Astrocyte (in vitro differentiated cells and primary cell): ENCODE results near the gene FADS6. TPM values are rescaled to one million over a fixed set of nuclear protein-coding genes. Genes with fewer than 3 reads are reported as not detected.

Experiments
- DNase-seq: peaks from one replicate; pipeline ENCODE4 v3.0.0-alpha.2; 2010; ENCODE audit warnings: low read depth
- FAIRE-seq: peaks from 2 replicates; lab custom pipeline; 2011; peaks lifted over from hg19 to GRCh38; lab: Jason Lieb, UNC
- H2AFZ ChIP-seq: 2 replicates; pipeline ENCODE4 v1.6.0; 2012; ENCODE audit warnings: low read depth, low read length, inconsistent platforms
- H3K27ac ChIP-seq: 2 replicates; pipeline ENCODE4 v1.5.1; 2011; ENCODE audit warnings: low read depth, low read length, inconsistent platforms
- H3K27me3 ChIP-seq: 2 replicates; pipeline ENCODE4 v1.6.0; 2011; ENCODE audit warnings: low read length, inconsistent platforms; ENCODE audit not compliant: insufficient read depth
- H3K36me3 ChIP-seq: 2 replicates; pipeline ENCODE4 v1.5.1; 2011; ENCODE audit warnings: low read length, inconsistent platforms; ENCODE audit not compliant: insufficient read depth
- H3K4me1 ChIP-seq: 2 replicates; pipeline ENCODE4 v1.5.1; 2011; ENCODE audit warnings: low read length, inconsistent platforms; ENCODE audit not compliant: insufficient read depth
- H3K4me2 ChIP-seq: 2 replicates; pipeline ENCODE4 v1.6.0; 2012; ENCODE audit warnings: low read length, inconsistent platforms
- H3K4me3 ChIP-seq: 2 replicates; pipeline ENCODE4 v1.5.1; 2011; ENCODE audit warnings: low read depth, mild to moderate bottlenecking, low read length, inconsistent platforms; ENCODE audit not compliant: insufficient read depth
- H3K79me2 ChIP-seq: 2 replicates; pipeline ENCODE4 v1.6.0; 2012; ENCODE audit warnings: mild to moderate bottlenecking, low read length, inconsistent platforms; ENCODE audit not compliant: insufficient read depth
- H3K9ac ChIP-seq: 2 replicates; pipeline ENCODE4 v1.6.0; 2012; ENCODE audit warnings: mild to moderate bottlenecking, low read length, inconsistent platforms
- H3K9me3 ChIP-seq: 2 replicates; pipeline ENCODE4 v1.5.1; 2012; ENCODE audit warnings: low read depth, mild to moderate bottlenecking, low read length, inconsistent platforms; ENCODE audit not compliant: insufficient read depth
- H4K20me1 ChIP-seq: 2 replicates; pipeline ENCODE4 v1.6.0; 2012; ENCODE audit warnings: low read length, inconsistent platforms; ENCODE audit not compliant: insufficient read depth
- H3K27ac Mint-ChIP-seq: one replicate; pipeline ENCODE4 v1.8.0; 2021; ENCODE audit warnings: mild to moderate bottlenecking, mixed read lengths; ENCODE audit not compliant: unreplicated experiment
- H3K27me3 Mint-ChIP-seq: one replicate; pipeline ENCODE4 v1.8.0; 2021; ENCODE audit warnings: low read depth, mixed read lengths; ENCODE audit not compliant: unreplicated experiment
- H3K36me3 Mint-ChIP-seq: one replicate; pipeline ENCODE4 v1.8.0; 2021; ENCODE audit warnings: low read depth, mixed read lengths; ENCODE audit not compliant: unreplicated experiment
- H3K4me1 Mint-ChIP-seq: one replicate; pipeline ENCODE4 v1.8.0; 2021; ENCODE audit warnings: low read depth, mixed read lengths; ENCODE audit not compliant: unreplicated experiment
- H3K4me3 Mint-ChIP-seq: one replicate; pipeline ENCODE4 v1.8.0; 2021; ENCODE audit warnings: mild to moderate bottlenecking, moderate library complexity, mixed read lengths; ENCODE audit not compliant: unreplicated experiment
- H3K9me3 Mint-ChIP-seq: one replicate; pipeline ENCODE4 v1.8.0; 2021; ENCODE audit warnings: mild to moderate bottlenecking, mixed read lengths; ENCODE audit not compliant: unreplicated experiment
- CTCF ChIP-seq: IDR thresholded peaks from 2 replicates; pipeline ENCODE4 v1.5.1; 2011; ENCODE audit warnings: low read depth, mild to moderate bottlenecking, inconsistent platforms, low read length, moderate library complexity; ENCODE audit not compliant: insufficient read depth
- EZH2 ChIP-seq: IDR thresholded peaks from 2 replicates; pipeline ENCODE4 v1.6.1; 2012; ENCODE audit warnings: mild to moderate bottlenecking, low read length, inconsistent platforms; ENCODE audit not compliant: insufficient read depth
- total RNA-seq: library from RNA; stranded (reverse); gene quantifications from 2 replicates; pipeline ENCODE4 v1.2.1, GENCODE V29; 2021

Gene FADS6
- total RNA-seq, 1 donor from 2014 or later, result not detected

- no peak overlapping the region for H3K4me2 ChIP-seq
- H3K27ac ChIP-seq, result no peak overlapping the region
- H3K9ac ChIP-seq, result no peak overlapping the region
- Mint-ChIP-seq H3K4me1 (peaks cover 16% of the 10 kb centered on the region), H3K27me3 (no peaks in the 10 kb centered on the region), H3K9me3 (no peaks in the 10 kb centered on the region), H3K4me3 (no peak overlapping the region), H3K36me3 (peaks cover 14% of the 10 kb centered on the region), H3K27ac (no peak overlapping the region)
- DNase-seq, result no peak
- H3K36me3 ChIP-seq, result no peaks in the 10 kb centered on the region
- no peak for FAIRE-seq
- H3K4me3 ChIP-seq, result no peak overlapping the region
- no peak for TF ChIP-seq CTCF
- TF ChIP-seq EZH2, result no peak
- H2AFZ ChIP-seq, result no peak overlapping the region
- no peaks in the 10 kb centered on the region for H3K9me3 ChIP-seq
- no peaks in the 10 kb centered on the region for H3K27me3 ChIP-seq
- no peaks in the 10 kb centered on the region for H3K79me2 ChIP-seq
- H4K20me1 ChIP-seq, result peaks cover 21% of the 10 kb centered on the region
- peaks cover 8% of the 10 kb centered on the region for H3K4me1 ChIP-seq
These were observed 61.8 kb downstream of the FADS6 start for GRCh38 chr17:74831444-74832146.

DNA sequence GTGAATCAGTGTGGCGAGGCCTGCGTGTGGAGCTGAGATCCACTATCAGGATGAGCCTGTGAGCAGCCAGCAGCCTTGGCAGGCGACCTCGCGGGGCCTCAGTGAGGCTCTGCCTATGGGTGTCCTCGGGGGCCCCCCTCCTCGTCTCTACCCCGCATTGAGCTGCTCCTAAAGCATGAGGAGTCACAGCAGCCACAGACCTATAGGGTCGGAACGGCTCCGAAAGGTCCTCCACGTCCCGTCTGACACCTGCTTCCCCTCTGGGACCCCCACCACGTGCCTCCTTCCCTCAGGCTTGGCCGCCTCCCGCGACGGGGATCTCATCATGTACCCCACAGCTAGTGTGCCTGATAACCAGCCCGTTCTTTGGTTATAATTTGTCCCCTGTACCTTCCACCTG, 62.6 kb downstream of the FADS6 start:
- DNase-seq, result no peak
- Histone ChIP-seq H3K79me2 (no peaks in the 10 kb centered on the region), H3K27ac (no peak overlapping the region)

More for the DNA sequence above, 62.6 kb downstream of the FADS6 start:
- no peaks in the 10 kb centered on the region for H3K9me3 ChIP-seq
- Mint-ChIP-seq H3K27me3 (no peaks in the 10 kb centered on the region), H3K4me1 (peaks cover 16% of the 10 kb centered on the region), H3K27ac (no peak overlapping the region), H3K9me3 (no peaks in the 10 kb centered on the region), H3K36me3 (peaks cover 8% of the 10 kb centered on the region), H3K4me3 (peak overlapping the region; percentile 45)
- no peak overlapping the region for H3K9ac ChIP-seq
- H3K4me1 ChIP-seq, result peaks cover 8% of the 10 kb centered on the region
- H2AFZ ChIP-seq, result no peak overlapping the region
- no peak overlapping the region for H3K4me2 ChIP-seq
- H3K27me3 ChIP-seq, result no peaks in the 10 kb centered on the region
- no peak overlapping the region for H3K4me3 ChIP-seq
- FAIRE-seq, result no peak
- no peaks in the 10 kb centered on the region for H3K36me3 ChIP-seq
- TF ChIP-seq EZH2 (no peak), CTCF (no peak)
- peaks cover 28% of the 10 kb centered on the region for H4K20me1 ChIP-seq
